HG02588 (cell line): Measurements from ENCODE around the gene TOR1A.

ENCODE experiments used
- ATAC-seq: cut with Tn5 transposase; IDR thresholded peaks from one replicate; pipeline ENCODE4 v1.9.1; 2021; ENCODE audit warnings: mild to moderate bottlenecking, moderate library complexity; ENCODE audit not compliant: unreplicated experiment

The TOR1A gene

DNA sequence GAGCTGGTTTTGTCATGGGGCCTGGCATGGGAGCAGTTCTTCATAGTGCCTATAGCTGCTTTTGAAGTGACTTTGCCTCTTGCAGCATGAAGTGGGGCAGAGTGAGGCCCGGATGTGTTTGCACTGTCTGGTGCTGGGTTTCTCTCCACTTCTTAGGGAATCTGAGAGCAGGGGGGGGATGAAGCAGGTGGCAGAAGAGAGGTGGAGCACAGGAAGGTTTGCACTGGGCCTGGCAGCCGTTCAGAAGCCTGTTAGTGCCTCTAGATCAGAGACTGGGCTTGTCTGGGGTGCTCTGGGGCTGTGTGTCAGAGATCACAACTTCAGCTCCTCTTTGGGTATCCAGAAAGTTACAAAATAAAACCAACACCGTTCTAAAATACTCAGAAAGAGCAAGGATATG, 29.7 kb upstream of the TOR1A start:
- ATAC-seq, result no peak

DNA sequence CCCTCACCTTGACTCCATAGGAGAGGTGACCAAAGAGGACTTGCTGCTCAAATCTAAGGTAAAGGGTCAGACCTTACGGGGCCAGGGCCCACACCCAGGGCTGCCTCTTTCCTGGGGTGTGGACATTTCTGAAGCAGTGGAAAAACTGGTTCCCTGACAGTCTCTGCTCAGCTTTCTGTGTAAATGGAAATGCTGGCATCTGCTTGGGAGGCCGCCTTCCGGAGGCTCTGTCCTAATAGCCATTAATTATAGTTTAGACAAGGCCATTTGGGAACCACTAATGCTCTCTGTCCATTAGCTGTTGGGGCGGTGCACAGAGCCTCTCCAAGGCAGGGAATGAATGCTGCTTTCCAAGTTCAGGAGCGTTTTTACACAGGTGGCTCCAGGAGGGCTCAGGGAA, 28.6 kb upstream of the TOR1A start:
- no peak for ATAC-seq

DNA sequence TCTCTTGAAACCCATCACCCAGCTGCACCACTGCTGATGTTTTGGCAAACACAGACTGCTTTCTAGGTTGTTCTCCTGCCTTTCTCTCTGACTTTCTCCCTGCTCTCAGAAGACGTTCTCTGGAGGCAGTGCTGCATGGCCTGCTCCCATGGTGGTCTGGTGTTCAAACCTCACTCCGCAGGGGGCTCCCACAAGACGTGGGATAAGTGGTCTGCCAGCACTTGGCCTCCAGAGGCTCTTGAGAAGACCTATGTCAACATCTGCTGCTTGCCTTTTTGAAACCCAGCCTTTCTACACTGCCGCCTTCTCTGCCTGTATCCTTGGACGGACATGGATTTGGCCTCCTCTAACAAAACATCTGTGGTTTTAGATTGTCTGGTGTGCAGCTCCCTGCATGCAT, 27.9 kb upstream of the TOR1A start:
- ATAC-seq, result no peak

DNA sequence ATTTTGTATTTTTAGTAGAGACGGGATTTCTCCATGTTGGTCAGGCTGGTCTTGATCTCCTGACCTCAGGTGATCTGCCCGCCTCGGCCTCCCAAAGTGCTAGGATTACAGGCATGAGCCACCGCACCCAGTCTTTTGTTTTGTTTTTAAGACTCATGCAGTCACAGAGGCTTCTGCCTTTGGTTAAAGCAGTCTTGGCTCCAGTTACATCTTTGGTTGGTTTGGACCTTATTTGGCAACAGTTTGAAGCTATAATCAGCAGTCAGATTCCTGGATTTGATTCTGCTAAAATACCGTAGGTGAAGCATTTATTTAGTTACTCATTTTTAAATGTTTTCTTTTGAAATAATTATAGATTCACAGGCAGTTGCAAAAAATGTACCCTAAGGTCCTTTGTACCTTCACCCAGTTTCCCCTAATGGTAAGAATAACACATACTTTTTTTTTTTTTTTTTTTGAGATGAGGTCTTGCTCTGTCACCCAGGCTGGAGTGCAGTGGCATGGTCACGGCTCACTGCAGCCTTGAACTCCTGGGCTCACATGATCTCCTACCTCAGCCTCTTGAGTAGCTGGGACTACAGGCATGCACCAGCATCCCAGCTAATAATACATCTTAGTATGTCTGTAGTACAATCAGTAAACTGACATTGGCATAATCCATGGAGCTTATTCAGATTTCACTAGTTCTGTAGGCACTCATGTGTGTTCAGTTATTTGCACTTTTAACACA, 27.1 kb upstream of the TOR1A start:
- no peak for ATAC-seq

DNA sequence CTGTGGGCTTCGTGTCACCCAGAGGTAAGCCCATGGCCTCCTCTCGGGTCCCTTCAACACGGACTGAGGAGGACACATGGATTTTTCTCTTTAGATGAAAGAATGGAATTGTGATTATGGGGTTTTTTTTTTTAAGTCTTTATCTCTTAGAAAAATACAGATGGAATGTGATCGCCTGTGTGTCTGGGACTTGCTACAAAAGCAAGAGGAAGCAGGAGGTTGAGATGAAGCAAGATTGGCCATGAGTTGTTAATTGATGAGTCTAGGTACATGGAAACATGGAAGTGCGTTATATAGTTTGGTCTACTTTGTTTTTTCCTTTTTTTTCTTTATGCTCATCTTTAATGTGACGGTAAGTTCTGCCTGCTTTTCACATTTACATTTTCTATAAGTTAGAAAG, 26.0 kb upstream of the TOR1A start:
- ATAC-seq, result no peak

DNA sequence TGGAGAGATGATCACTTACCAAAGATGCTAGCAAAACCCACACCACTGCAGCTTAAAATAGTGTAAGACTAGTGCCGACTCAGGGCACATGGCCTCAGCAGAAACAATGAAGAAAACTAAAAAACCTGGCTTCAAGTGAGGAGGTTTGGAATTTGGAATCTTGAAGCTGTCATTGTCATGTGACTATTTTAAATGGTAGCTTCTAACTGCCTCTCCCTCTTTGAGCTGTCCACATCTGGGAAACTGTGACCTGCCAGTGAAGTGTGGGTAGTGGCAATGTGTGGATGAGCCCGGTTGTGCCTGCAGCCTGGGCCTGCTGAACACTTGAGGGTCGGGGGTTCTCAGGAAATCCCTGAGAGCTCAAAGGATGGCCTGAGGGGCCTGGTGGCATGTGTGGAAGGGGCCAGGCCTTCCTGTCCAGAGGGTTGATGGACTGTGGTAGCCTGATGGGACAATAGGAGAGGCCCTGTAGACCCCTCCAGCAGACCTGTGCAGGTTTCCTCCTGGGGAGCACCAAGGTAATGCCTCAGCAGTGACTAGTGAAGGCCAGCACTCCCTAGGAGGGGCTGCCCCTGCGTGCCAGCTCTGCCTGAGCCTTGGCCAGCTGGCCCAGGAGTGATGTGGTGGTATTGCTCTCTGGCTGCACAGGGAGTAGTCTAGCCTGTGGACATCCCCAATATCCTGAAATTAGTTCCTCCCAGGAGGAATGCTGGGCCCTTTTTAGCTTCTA, 24.9 kb upstream of the TOR1A start:
- ATAC-seq, result no peak

DNA sequence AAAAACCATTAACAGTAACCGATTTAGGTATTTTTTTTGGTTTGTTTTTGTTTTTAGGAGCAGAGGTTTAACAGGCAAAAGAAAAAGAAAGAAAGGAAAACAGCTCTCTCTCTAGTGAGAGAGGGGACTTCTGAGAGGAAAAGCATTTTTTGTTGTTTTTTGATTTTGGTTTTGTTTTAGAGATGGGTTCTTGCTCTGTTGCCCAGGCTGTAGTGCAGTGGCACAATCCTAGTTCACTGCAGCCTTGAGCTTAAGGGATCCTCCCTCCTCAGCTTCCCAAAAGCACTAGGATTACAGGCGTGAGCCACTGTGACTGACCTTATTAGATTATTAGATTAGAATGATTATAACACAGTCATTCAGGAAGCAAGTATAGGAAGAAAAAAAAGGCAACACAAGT, 21.4 kb upstream of the TOR1A start:
- no peak for ATAC-seq

DNA sequence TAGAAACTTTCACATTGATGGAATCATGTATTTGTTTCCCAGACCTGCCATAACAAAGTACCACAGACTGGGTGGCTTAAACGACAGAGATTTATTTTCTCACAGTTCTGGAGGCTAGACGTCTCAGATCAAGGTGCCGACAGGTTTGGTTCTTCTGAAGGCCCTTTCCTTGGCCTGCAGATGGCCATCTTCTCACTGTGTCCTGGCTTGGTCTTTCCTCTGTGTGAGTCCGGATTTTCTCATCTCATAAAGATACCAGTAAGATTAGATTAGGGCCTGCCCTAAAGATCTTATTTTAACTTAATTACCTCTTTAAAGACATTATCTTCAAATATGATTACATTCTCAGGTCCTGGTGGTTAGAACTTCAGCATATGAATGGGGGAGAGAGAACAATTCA, 17.1 kb upstream of the TOR1A start:
- no peak for ATAC-seq

DNA sequence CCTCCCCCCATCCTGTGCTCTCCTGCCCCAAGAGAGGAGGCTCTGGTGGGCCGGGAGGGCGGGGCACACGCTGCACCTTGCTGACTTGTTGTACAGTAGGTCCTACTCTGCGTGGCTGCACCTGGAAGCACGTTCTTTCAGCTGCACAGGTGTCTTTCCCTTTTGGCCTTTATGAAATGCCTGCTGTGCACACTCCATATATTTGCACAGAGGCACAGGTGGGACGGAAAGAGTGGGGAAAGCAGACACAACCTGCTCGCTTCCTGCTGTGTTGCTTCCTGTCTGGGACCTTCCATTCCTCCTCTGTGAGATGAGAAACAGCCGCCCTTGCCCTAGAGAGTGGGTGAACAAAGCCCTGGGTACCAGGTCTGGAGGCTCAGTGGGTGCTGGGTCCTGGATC, 16.1 kb upstream of the TOR1A start:
- no peak for ATAC-seq

DNA sequence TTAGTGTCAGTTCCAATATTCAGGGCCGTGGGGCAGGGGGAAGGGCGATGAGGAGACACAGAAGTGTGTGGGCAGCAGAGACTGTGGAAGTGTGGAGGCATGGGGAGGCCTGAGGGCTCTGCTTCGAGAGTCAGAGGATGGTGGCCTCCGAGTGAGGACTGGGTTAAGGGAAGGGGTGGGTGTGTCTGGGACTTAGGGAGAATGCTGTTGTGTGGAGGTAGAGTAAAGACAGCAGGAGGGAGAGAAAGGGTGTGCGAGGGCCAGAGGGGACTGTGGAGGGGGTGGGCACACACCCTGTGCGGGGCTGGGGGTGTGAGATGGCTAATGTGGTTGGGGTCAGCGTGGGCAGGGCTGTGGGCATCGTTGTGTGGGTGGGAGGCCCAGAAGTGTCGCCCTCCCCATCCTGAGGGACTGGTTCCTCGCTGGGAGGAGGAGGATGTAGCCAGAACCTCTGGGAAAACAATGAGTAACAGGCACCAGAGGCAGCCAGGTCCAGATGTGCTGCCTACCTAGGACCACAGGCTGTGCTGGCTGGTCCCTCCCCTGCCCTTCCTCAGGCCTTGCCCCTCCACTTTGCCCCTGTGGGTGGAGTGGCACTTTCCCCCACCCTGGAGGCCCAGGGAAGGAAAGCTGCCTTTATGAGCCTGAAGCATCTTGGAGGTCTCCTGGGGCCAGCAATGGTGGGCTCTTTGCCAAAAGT, 15.5 kb upstream of the TOR1A start:
- ATAC-seq, result no peak

DNA sequence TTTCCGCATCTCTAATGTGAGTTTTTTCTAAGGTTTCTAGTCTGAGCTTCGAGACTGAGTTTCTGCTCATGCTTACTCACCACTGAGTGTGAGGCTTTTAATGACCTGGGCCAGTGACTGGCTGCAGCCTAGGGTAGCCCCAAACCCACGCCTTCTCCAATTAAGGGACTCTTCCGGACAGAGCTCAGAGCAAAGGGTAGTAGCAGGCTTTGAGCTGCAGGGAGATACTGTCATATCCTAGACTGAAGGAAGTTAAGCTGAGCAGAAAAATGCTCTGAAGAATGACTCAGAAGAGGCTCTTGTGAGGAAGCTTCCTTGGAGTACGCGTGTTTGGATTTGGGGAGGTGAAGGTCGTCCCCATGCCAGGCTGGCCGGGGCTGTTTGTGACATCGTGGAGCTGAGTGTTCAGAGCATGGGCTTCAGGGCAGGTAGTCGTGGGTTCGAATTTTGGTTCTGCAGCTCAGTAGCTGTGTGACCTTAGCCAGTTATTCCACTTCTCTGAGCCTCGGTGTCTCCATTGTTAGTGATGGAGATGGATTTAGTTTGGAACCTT, 14.8 kb upstream of the TOR1A start:
- ATAC-seq, result no peak

DNA sequence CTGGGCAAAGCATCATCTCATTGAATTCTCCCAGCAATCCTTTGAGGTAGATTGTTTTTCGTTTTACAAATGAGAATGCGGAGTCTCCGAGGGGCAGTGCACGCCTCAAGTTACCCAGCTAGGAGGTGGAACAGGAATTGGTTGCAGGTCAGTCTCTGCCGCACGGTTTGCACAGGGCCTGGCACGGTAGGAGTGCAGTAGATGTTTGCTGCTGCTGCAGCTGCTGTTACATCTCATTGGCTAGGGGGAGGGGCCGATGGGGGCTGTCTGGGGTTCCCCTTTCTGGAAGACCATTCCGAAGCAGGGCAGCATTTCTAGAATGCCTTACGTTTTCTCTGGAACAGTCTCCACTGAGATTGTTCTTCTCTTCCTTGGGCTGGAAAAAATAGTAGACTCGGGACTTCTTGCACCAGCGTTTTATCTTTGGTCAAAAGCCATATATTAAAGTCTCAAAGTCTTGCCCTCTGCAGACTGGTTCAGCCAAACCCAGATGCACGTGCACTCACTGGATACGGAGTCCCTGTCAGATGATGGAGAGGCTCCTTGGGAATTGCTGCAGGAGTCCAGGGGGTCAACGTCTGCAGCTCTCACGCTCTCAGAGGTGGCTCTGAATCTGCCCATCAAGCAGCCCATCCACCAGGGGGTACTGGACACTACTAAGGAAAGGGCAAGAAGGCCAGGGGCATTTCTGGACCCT, 12.5 kb upstream of the TOR1A start:
- no peak for ATAC-seq

DNA sequence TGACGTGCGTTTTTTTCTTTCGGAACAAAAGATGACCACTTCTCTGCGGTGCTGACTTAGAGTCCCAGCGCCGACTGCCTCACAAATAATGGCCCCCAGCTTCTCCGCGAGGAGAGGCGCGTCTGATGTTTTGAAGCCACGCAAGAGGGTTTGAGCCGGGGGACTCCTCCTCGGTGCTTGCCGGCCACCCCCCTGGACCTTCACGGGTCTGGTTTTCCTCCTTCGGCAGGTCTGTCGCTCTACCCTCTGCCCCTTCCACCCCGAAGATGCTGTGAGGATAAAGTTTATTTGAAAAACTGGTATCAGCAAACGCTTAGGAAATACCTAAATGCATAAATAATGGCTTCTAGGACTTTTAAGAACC, 11.9 kb upstream of the TOR1A start:
- ATAC-seq, result no peak

DNA sequence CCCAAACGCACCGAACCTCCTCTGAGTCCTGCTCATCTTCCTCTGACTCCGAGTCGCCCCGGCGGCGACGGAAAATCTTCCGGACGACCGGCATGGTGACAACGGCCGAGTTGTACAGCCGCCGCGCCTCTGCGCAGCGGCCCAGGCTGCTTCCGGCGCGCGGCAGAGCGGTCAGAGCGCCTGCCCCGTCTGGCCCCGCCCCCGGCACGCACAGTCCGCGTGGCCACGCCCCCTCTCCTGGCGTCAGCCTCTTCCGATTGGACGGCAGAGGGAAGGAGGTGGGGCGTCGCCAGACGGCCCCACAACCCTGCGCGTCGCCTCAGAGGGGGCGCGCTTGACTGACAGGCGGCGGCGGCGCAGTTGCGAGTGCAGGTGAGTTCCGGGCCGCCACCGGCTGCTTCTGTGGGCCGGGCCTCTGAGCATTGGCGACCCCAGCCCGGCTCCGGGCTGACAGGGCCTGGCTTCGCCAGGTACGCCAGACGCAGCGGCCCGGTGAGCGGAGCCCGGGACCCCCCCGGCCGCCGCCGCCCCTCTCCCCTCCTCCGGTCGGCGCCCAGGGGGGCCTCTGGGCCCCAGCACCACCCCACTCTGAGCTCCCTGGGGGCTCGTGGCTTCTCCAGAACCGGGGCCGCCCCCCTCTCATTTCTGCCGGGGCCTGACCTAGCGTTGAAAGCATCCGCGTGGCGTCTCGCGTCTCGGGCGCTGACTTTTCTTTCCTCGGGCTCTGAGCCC, 11.4 kb upstream of the TOR1A start, which contains the start of the genes C9orf78 and USP20:
Gene C9orf78, minus strand, starts transcription at position 148 of the 732 bp plus-strand sequence. Its CDS starts 54 bp downstream, at position 94.
Gene USP20, plus strand, starts transcription at position 331 of the 732 bp plus-strand sequence. CDS start 17,098 bp downstream, outside the sequence.
- ATAC-seq, result peak; percentile 91

DNA sequence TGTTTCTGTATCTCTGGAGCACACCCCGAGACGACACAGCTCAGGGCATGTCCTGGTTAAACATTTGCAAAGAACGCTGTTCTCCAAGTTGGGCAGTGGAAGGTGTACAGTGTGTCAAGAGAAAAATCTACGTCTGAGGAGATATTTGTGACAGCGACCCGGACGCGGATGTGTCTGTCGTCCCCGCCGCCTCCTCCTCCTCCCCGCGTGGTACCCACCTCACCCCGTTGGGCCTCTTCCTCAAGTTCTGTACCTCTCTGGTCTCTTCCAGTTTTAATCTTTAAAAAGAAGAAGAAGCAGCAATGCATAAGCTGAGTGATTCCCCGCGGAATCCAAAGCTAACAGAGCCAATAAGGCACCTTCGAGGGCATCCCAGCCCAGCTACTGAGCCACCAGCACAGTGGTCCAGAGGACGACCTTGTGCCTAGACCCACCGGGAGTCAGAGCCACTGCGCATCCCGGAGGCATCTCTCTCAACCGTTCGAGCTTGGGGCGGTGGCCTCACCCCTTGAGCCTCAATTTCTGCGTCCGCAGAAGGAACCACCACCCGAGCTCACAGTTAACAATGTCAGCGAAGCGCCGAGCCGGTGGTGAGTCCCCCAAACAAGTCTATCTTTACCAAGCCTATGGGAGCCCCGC, 10.7 kb upstream of the TOR1A start:
- peak; percentile 18 for ATAC-seq

DNA sequence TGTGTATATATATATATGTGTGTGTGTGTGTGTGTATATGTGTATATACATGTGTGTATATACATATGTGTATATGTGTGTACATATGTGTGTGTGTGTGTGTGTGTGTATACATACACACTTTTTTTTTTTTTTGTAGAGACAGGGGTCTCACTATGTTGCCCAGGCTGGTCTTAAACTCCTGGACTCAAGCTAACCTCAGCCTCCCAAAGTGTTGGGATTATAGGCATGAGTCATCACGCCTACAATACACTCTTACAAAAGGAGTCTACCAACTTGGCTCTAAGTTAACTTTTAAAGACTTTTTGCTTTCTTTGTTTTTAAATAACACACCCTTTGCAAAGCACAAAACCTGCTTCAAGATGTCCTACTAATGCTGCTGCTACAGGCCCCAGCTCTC, 9.0 kb upstream of the TOR1A start:
- ATAC-seq, result no peak

DNA sequence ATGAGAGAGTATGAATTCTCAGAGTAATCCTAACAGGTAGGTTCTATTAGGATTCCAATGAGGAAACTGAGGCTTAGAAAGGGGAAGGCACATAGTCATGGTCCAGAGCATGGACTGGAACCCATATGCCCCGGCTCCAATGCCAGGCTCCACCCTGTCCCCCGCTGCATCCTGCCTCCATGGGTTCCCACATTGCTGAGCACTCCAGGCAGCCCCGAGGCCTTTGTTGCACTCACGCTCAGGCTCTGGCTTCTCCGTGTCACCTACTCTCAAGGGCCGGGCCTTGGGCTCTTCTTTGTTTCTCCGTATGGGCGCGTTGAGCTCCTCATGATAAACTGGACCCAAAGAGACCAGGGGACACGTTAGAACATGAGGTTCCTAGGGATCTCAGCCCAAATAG, 5.0 kb upstream of the TOR1A start:
- ATAC-seq, result no peak

DNA sequence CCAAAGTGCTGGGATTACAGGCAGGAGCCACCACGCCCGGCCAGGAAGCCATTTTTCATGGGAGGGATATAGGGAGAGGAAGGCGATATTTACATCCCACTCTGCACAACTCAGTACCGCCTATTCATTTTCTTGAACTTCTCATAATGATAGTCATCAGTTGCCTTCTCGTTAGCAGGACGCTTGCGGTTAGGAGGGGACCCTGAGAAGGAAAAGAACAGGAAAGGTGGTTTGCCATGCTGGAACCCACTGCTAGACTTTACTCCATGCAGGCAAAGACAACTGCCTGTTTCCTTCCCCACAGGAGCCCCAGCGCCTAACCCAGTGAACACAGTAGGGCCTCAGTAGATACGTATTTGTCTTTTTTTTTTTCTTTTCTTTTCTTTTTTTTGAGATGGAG, 4.1 kb upstream of the TOR1A start:
- no peak for ATAC-seq

DNA sequence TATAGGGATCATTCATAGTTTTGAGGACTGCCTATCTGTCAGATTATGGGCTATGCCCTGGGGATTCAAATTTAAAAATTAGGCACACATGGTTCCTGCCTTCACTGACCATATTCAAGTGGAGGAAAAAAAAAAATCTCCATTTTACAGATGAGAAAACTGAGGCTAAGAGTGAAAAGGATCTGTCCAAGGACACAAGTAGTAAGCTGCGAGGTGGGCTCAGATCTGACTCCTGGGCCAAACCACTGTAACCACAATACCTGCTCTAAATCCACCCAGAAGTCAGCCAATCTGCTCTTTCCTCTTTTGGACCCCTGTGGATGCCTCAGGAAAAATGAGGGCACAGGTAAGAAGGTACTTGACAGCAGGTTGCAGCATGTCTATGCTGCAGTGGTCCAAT, 2.8 kb upstream of the TOR1A start:
- ATAC-seq, result no peak

DNA sequence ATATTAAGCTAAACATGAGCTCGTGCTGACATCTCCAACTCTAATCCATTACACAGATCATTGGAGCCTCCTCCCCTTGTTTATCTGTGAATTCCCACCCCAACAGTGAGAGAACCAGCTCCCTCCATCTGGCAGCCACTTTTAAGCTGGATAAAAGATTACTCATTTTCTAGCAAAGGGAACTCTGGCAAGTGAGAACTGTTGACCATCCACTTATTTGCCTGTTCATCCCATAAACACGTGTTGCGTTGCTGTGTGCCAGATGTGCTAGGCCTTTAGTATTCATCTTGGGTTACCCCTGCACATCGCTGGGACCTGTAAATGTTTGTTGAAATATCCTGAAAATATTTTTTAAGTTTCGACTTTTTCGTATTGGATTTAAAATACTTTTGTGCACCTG, 2.4 kb upstream of the TOR1A start:
- ATAC-seq, result no peak
